ENCODE data around the gene FASTKD1.

Gene FASTKD1

DNA sequence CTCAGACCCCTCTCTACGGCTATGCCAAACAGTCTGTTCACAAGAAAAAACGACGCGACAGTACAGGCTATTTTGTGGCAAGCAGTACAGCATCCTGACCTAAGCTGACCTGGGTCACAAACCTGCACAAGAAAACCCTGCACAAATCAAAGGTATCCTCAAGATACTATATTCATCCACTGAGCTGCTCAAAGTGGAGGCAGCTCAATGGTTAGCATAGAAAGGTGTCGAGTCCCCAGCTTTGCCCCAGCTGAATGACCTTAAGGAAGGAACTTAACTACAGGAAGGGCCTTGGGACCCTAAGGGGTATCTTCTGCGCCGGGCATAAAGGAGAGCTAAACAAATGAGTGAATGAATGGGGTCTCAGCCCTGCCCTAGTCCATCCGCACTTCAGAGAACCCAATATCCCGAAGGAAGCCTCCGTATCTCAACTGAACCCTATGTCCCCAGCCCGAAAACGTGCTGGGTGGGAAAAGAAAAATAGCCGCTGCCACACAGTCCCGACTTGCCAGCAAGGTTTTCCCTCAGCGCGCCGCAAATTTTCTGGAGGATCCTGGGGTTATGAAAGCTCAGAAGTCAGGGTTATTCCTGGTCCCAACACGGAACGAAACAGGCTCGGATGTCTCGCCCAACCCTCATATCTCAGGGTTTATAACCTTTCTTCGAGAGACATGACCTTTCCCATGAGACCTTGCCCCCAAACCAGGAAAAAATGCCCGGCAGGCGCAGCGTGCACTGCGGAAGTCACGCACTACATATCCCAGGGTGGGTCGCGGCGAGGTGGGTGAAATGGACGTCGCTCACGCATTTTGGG is at the start of gene FASTKD1 (continued):
- TF ChIP-seq KLF16 (tag by site-specific recombination; IDR thresholded peaks at IDR 0.05), result no peak
- TF ChIP-seq, protein P1, sequence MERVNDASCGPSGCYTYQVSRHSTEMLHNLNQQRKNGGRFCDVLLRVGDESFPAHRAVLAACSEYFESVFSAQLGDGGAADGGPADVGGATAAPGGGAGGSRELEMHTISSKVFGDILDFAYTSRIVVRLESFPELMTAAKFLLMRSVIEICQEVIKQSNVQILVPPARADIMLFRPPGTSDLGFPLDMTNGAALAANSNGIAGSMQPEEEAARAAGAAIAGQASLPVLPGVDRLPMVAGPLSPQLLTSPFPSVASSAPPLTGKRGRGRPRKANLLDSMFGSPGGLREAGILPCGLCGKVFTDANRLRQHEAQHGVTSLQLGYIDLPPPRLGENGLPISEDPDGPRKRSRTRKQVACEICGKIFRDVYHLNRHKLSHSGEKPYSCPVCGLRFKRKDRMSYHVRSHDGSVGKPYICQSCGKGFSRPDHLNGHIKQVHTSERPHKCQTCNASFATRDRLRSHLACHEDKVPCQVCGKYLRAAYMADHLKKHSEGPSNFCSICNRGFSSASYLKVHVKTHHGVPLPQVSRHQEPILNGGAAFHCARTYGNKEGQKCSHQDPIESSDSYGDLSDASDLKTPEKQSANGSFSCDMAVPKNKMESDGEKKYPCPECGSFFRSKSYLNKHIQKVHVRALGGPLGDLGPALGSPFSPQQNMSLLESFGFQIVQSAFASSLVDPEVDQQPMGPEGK (tag by site-specific recombination; IDR thresholded peaks at IDR 0.05), result no peak; the same call in 1 of the 2 replicates
- TF ChIP-seq GLIS1 (tag by site-specific recombination; IDR thresholded peaks at IDR 0.05), result peak; percentile 24; the same call in 1 of the 2 replicates
- no peak for TF ChIP-seq ZNF366 (tag by site-specific recombination; conservative IDR thresholded peaks at IDR 0.05)
- no peak for TF ChIP-seq ZNF157 (tag by site-specific recombination; IDR thresholded peaks at IDR 0.05)
- TF ChIP-seq ZNF621 (tag by site-specific recombination; IDR thresholded peaks at IDR 0.05), result no peak
- no peak for TF ChIP-seq ZNF221 (tag by site-specific recombination; IDR thresholded peaks at IDR 0.05; ENCODE audit: borderline replicate concordance)
- peak; percentile 93 for TF ChIP-seq ZNF335 (tag by site-specific recombination; conservative IDR thresholded peaks at IDR 0.05)
- TF ChIP-seq, protein P2, sequence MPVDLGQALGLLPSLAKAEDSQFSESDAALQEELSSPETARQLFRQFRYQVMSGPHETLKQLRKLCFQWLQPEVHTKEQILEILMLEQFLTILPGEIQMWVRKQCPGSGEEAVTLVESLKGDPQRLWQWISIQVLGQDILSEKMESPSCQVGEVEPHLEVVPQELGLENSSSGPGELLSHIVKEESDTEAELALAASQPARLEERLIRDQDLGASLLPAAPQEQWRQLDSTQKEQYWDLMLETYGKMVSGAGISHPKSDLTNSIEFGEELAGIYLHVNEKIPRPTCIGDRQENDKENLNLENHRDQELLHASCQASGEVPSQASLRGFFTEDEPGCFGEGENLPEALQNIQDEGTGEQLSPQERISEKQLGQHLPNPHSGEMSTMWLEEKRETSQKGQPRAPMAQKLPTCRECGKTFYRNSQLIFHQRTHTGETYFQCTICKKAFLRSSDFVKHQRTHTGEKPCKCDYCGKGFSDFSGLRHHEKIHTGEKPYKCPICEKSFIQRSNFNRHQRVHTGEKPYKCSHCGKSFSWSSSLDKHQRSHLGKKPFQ (tag by site-specific recombination; IDR thresholded peaks at IDR 0.05), result no peak

DNA sequence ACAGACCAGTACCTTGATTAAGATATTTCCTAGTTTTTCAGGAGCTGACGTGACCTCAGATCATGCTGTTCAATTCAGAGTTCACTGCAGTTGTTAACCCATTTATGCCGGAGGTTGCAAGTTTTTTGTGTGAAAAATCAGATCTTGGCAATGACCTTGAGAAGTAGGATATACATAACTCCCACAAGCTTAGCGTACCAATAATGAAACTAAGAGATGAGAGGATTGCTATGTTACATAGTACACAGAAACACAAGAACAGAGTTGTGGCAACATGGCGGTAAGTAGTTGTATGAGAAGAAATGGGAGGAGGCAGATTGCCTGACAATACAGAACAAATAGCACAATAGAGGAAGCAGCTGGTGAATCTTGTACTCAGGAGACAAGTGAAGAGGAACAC is 49.6 kb upstream of the FASTKD1 start:
- H3K9me3 ChIP-seq (ENCODE audit: control insufficient read depth, insufficient read depth, low read depth, low read length), result no peaks in the 10 kb centered on the region
- POLR2A ChIA-PET, result no interaction called here
- CTCF ChIA-PET, result no interaction called here
- H3K27ac ChIP-seq (ENCODE audit: extremely low read depth, low read depth, low read length), result no peak overlapping the region
- no peak overlapping the region for H3K4me3 ChIP-seq (ENCODE audit: low read depth, low read length)
- H3K4me1 ChIP-seq (ENCODE audit: control insufficient read depth, insufficient read depth, low read length), result no peaks in the 10 kb centered on the region
- peaks cover 8 to 48% of the 10 kb centered on the region in 2 experiments; a peak in 2 of 3 replicates for H3K36me3 ChIP-seq (ENCODE audit: control insufficient read depth in 2 of 2, insufficient read depth in 1 of 2, low read length in 2 of 2)
- TF ChIP-seq ZBTB7A (tag by site-specific recombination; IDR thresholded peaks at IDR 0.05; ENCODE audit: low read depth) (no peak), ZNF501 (tag by site-specific recombination; IDR thresholded peaks at IDR 0.05) (no peak), PRDM1 (tag by site-specific recombination; IDR thresholded peaks at IDR 0.05) (no peak), HOXC10 (CRISPR knock-in tag; IDR thresholded peaks at IDR 0.05) (no peak), GLI4 (tag by site-specific recombination; IDR thresholded peaks at IDR 0.05) (no peak), ZNF473 (tag by site-specific recombination; IDR thresholded peaks at IDR 0.05) (no peak), ZBTB11 (tag by site-specific recombination; conservative IDR thresholded peaks at IDR 0.05; ENCODE audit: low read depth) (no peak), ZNF48 (tag by site-specific recombination; IDR thresholded peaks at IDR 0.05) (no peak), ZNF2 (tag by site-specific recombination; IDR thresholded peaks at IDR 0.05) (no peak), KLF16 (tag by site-specific recombination; IDR thresholded peaks at IDR 0.05) (no peak), REPIN1 (tag by site-specific recombination; IDR thresholded peaks at IDR 0.05; ENCODE audit: low read depth) (no peak), REST (tag by site-specific recombination; IDR thresholded peaks at IDR 0.05) (no peak), PBX3 (CRISPR knock-in tag; IDR thresholded peaks at IDR 0.05) (no peak), ZNF645 (tag by site-specific recombination; IDR thresholded peaks at IDR 0.05) (no peak), ZNF433 (tag by site-specific recombination; IDR thresholded peaks at IDR 0.05; ENCODE audit: low read depth) (no peak), ZFP41 (tag by site-specific recombination; IDR thresholded peaks at IDR 0.05; ENCODE audit: borderline replicate concordance) (no peak)

All from HEK293 (cell line).